NCI-H2196 (cell line): Measurements from ENCODE around the gene P4HB.

Experiments
- DNase-seq: peaks from one replicate; lab custom pipeline; 2025; ENCODE audit not compliant: unreplicated experiment; lab: John Stamatoyannopoulos, UW

Gene P4HB

DNA sequence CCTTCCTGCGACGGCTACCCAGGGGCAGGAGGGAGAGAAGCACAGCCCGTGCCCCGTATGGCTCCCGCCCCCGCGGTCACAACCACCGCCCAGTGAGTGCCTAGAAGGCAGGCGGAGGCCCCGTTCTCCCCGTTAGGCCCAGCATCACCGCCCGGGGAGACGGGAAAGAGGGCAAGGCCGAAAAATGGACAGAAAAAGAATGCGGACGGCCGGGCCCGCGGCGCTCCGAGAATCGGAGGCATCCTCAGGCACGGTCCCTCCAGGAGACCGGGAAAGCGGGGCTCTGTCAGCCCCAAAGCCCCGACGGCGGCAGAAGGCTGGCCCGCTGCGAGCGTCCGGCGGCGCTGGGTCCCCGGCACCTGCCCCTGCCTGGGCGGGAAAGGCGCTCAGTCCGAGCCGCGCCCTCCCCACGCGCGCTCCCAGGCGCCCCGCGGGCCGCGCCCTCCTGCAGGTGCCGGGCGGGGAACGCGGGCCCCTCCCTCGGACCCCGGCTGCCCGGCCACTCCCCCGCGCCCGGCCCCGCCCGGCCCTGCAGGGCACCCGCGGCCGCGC is 27.7 kb downstream of the P4HB start:
- no peak for DNase-seq

DNA sequence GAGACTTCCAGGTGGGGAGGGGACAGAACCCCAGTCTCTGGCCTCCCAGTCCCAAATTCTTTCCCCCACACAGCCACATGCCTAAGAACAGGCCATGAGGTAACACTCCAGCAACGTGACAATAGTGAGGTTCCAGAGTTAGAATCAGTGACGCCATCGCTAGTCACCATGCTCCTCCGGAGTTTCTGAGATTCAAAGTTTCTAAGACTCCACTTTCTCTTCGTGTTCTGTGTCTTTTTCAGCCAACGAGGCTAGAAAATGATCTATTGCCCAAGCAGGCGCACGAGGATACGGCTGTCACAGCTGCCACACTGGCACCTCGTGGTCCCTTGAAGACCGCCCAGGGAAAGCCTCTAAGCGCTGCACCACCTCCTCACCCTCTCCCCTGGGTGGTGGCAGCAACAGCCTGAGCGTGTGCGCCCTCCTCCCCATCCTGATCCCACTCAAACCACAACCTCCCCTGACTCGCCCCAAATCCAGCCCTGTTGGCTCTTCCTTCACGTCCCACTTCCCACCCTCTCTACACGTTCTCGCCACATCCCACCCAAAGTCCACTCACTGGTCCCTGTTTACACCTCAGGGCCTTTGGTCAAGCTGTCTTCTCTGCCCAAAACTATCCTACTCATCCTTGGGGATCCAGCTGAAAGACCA is 28.3 kb downstream of the P4HB start:
- no peak for DNase-seq

DNA sequence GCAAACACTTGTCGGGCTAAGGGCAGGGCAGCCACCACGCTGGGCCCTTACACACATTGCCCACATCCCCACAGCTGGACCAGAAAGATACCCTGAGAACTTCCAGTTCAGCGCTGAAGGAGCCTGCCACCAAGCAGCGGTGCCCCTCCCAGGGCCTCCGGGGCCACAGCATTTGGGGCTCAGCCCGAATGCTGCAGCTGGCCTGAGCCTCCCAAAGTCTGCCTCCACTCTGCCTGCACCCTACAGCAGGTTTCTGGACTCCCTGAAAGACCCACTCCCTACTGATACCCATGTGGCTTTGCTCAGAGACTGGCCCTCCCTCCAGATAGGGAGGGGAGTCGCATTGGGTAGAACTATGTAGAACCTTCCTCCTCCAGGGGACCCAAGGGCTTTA is 28.8 kb downstream of the P4HB start:
- no peak for DNase-seq

DNA sequence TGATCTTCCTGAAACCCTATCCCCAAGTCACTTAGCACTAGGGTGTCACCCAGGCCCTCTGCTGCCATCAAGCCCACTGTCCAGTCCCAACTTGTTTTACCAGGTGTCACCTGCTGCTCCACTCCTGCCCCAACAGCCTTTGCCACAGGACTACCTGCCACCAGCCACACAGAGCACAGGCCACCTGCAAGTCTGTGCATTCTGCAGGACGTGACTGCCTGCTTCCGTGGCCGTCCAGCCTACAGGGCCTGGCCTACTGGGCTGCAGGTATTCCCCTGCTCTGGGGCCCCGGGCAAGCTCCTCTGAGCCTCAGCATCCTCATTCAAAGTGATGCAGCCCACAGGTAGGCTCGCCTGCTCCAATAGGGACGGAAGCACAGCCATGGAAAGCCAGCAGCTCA is 30.5 kb downstream of the P4HB start:
- DNase-seq: no peak

DNA sequence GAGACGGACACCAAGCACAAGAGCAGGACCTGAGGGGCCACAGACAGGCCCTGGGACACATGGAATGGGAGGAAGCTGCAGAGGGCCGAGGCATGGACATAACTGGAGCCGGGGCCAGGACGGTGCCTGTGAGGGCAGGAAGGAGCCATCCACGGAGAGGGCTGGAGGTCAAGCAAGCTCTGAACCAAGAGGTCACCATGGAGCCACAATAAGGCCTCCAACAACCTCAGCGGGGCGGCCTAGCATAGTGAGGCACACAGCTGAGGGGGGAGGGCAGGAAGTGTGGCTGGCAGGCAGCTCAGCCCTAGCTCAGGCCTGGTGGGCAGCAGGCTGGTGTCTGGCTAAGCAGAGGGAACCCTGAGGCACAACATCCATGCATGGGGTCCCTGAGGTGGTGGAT is 31.7 kb downstream of the P4HB start:
- no peak for DNase-seq

DNA sequence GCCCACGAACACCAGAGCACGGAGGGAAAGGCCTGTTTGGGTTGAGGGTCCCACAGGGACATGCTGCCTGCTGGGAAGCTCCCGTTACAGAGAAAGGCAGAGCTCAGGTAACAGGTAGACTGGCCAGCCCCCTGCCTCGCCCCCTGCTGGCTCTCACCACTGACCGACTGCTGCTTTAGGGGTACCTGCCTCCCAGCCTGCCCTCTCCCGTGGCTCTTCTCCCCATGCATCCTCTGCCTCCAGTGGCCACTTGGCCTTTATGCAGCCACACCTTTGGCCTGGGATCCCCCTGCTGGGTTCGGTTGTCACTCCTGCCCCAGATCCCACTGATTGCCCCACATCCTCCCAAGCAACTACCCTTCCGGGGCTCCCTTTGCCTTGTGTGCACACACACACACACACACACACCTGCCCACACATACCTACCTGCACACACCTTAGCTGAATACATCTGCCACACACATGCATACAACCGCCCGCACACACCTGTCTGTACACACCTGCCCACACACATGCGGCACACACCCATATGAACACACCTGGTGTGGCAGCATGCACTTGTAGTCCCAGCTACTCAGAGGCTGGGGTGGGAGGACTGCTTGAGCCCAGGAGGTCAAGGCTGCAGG is 34.4 kb downstream of the P4HB start:
- DNase-seq: no peak

DNA sequence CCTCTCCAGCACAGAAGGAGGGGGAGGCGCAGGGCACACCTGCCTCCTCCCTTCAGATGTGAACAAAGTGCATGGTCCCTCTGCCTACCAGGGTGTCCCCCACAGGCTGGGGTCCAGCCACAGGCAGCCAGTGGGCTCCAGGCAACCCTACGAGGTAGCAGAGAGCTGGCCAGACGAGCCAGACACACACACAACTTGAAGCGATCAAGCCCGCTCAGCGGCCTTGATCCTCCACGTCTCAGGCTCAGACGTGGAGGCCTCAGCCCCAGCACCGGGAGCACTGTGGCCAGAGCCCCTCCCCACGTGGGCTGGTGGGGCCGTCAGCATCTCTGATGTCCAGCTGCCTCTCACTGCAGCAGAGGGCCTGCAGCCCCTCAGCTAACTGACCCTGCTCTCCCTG is 35.7 kb downstream of the P4HB start:
- no peak for DNase-seq

DNA sequence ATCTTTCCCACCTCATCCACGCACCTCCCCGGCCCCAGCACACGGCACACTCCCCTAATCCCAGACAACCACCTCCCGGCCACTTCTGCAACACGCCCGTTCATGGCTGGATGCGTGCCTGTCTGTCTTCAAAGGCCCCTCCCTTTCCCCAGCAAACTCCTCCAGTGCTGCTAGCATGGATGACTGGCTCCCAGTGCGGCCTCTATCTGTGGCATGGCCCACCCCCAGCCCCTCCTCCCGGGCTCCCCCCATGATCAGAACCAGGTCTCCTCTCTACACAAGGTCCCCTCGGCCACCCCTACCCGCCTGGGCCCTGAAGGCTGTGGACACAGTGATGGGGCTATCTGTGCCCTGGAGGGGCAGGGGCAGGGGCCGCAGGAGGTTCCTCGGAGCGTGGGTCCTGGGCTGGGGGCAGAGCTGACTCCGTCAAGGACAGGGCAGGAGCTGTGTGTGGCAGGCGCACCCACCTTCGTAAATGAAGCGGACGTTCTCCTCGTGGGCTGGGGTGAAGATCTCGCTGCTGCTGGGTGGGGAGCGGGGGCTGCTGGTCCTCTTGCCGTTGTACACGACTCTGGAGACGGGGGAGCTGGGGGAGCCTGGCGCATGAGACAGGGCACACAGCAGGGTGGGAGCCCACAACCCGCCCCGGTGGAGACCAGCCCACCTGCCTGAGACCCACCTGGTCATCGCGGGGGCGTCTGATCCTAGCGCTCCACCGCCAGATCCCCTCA is 36.4 kb downstream of the P4HB start:
- no peak for DNase-seq

DNA sequence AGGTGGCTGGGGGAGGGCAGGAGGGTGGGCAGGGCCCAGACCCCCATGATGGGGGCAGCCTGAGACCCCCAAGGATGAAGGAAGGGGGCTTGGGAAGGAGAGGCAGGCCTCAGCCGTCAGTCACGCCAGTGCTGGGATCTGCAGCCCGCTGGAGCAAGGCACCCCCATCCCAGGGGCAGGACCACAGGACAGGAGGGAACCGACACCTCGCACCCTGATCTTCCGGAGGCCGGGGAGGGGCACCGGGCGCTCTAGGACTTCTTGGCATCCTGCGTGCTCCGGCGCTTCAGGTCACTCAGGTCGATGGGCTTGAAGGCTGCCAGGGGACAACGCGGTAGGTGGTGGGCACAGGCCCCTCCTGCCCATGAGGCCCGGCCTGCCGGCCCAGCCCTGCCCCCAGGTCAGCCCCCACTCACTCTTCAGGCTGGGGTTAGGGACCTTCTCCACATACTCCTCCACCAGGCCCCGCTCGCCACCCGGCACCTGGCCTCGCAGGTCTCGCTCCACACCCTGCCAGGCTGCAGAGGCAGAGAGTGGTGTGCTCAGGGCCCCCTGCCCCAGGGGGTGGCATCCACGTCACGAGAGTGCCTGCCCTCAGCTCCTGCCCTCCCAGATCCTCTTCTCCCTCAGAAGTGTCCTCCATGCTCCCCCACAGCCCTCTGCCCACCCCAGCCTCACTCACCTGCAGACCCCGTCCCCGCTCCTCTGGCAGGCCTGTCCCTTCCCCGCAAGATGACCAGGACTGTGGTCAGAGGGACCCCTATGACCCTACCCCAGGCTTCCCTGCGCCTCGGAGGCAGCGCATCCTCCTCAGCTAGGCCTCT is 37.1 kb downstream of the P4HB start:
- DNase-seq: no peak

DNA sequence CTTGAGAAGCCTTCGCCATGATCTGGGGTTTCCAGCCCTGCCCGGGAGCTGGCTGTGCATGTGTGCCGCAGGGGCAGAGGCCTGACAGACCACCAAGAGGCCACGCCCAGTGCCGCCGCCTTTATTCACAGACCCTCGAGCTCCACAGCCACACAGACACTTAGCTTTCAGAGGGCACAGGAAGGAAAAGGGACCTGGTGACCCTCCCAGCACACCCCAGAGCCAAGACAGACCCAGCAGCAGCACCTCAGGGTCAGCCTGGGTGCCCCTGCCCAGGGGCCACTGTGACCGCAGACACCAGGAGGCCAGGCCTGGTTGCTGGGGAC is 38.1 kb downstream of the P4HB start:
- no peak for DNase-seq

DNA sequence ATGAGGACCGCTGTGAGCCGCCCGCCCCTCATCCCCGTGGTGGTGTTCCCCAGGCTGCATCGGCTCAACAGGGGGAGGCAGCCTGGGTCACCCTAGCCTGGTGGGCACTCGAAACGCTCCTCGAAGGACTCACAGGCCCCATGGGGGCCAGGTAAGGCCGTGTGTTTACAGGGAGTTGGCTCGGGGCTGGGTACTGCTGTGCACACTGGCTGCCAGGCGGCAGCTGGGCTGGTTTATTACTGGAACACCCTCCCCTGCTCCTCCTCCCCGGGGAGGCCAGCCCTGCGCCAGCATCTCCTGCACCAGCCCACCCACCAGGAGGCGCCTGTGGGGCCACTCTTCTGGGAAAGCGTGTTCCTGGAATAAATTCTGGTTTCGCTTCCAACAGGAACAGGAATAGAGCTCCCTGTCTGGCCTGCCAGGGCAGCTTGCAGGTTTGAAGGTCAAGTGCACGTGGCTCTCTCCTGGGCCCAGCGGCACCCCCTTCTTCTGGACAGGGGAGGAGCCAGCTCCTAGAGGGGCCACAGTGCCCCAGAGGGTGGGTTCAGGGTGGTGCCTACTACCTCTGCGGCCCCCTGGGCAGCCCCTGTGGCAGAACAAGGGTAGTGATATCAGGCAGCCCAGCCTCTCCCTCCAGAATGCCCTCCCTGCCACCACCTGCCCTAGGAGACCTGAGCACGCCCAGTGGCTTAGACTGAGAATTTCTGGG is 38.6 kb downstream of the P4HB start:
- peak; percentile 99 for DNase-seq

DNA sequence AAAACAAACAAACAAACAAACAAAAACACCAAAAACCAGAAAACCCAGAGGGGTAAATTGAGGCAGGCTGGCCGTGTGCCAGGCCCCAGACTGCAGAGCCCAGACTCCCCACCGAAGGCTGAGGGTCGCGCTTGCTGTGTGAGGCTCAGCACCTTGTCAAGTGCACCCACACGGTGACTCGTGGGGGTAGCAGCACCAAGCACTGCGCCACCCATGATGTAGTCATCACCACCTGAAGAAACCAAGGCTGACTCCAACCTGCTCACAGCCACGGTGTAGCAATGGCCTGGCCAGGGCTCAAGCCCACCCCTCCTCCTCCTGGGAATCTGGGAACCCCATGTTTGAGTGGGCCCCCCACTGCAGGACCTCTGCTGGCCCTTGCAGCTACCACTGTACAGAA is 39.2 kb downstream of the P4HB start:
- no peak for DNase-seq

DNA sequence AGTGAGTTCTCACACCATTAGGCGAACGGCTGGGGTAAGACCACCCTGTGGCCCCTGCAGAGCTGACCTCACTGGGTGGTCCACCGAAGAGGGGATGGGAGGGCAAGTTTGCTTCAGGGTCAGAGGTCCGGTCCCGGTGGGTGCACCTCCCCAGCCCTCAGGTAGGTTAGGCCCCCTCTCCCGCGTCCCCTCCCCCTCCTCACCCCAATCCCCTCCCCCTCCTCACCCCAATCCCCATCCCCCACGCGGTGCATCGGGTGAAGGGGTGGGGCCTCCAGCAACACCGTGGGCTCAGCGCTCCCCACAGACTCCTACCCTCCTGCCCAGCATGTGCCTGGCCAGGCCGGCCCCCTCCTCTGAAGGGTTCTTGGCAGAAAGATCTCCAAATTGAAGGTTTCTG is 40.6 kb downstream of the P4HB start:
- no peak for DNase-seq

DNA sequence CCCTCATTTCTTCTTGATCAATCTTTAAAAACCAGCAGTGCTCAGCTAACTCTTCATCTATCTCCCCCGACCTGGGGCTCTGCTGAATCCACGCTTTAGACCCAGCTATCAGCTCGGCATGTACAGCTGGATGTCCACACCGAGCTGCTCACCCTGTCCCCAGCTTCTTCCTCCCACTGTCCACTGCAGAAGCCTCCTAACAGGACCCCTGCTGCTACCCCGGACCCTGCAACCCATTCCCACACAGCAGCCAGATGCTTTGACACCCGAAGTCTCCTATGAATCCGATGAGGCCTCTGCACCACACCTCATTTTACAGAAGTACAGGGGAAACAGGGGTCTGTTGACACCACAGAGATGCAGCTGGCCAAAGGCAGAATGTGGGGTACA is 42.6 kb downstream of the P4HB start:
- no peak for DNase-seq

DNA sequence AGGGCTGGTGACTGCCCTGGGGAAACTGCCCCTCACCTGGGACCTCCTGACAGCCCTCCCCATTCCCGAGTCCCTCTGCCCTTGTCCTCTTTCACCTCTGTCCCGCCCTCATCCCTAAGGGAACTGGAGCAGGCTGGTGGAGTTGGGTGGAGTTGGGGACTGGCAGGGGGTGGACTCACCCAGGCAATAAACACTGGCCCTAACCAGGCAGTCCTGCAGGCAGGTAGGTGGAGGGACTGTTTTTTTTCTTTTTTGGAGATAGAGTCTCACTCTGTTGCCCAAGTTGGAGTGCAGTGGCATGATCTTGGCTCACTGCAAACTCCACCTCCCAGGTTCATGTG is 44.7 kb downstream of the P4HB start:
- no peak for DNase-seq

DNA sequence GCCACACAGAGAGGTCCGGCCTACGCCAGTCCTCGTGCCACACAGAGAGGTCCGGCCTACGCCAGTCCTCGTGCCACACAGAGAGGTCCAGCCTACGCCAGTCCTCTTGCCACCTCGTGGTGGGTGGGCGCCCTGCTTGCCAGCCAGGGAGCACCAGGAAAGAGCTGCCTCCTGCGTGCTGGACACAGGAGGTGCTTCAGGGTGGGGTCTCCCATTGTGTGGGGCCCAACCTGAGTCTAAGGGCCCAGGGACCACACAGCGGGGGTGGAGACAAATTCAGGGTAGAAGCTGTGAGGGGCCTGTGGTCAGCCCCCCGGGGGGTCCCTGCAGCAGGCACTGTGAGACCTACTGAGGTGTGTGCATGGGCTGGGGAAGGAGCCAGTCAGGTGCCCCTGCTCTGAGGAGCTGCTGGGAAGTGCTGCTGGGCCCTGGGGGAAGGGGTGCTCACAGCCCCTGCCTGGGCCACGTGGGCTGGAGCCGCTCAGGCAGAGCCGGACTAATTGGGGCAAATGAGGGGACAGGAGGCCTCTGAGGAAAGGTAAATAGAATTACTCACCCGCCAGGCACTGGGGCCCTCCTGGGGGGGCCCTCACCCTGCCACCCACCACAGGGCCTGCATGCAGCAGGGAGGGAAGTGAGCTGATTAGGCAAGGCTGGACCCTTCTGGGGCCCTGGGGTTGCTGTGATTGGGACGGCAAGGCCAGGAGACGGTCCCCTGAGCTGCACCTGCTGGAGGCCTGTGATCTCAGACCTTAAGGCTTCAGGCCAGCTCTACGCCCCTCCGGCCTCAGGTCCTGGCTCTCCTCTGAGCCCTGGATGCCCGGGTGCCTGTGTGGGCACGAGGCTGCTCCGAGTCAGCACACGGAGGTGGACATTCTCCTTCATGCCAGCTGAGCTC is 45.3 kb downstream of the P4HB start:
- DNase-seq: peak; percentile 73

DNA sequence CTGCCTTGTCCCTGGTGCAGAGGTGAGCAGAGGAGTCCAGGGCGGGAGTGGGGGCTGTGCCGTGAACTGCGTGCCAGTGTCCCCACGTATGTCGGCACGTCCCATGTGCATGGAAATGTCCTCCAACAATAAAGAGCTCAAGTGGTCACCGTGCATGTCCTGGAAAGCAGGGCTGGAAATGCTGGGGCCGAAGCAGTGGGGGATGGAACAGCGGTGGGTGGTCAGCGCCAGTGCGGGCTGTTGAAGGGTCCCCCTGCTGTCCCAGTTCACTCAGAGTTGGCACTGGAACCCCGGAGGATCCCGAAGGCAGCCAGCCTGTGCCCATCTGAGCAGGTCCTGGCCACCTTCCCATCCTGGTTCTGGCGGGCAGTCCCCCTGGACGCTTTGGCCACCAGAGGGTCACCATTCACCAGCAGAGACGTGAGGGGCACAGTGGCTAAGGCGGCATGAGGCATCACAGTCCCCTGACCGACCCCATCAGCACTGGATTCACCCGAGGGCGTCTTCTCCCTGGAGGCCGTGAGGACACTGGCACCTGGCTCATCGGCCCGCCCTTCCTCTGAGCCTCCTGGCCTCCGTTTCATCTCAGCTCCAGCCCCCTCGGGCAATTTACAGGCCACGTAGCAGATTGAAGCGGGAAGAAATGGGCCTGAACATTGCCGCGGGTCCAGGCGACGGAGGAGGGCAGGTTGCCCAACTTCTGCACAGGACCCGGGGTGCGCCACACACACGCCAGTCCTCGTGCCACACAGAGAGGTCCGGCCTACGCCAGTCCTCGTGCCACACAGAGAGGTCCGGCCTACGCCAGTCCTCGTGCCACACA is 46.3 kb downstream of the P4HB start:
- DNase-seq: no peak

DNA sequence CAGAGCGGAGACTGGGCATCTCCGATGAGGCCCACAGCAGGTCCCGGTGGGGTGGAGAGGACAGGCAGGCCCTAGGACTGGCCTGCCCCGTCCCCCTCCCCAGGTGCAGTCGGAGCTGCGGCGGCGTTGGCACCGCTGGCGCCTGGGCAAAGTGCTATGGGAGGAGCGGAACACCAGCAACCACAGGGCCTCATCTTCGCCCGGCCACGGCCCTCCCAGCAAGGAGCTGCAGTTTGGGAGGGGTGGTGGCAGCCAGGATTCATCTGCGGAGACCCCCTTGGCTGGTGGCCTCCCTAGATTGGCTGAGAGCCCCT is 47.0 kb downstream of the P4HB start:
- DNase-seq: no peak

DNA sequence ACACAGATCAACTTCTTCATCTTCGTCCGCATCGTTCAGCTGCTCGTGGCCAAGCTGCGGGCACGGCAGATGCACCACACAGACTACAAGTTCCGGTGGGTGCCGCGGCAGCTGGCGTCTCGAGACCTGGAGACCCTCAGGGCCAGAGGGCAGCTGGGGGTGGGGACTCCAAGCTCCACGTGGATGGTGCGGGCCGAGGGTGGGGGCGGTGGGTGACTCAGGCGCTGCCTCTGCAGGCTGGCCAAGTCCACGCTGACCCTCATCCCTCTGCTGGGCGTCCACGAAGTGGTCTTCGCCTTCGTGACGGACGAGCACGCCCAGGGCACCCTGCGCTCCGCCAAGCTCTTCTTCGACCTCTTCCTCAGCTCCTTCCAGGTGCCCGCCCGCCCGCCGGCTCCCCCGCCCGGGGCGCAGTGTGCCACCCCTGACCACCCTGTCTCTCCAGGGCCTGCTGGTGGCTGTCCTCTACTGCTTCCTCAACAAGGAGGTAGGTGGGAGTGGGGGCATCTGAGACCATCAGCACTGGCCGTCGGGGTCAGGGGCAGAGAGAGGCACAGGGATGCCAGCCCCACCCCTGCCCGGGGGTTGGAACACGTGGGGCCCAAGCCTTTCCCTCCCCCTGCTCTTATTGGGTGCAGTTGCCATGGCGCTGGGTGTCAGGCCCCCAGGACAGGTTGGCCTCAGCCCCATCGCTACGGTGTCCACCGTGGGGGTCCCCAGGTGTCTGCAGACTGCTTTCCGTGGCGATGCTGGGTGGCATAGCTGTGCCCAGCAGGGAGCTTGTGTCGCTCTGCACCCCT is 47.6 kb downstream of the P4HB start:
- DNase-seq: no peak
